PC-9 (cell line): Measurements from ENCODE around the gene PPP1R9B. TPM values are rescaled to one million over a fixed set of nuclear protein-coding genes. Genes with fewer than 3 reads are reported as not detected.
A peak's percentile ranks its signal among the peaks of the same experiment; 100 is the strongest.

ENCODE experiments used
- BruUV-seq: library from RNA; stranded (reverse); fragments of 400-500 nt; replicated peaks from 2 replicates; lab custom pipeline; 2021; lab: Mats Ljungman, UMichigan
- CTCF ChIA-PET: fragments of 300-600 bp; sonication (Branson Sonifier 250); formaldehyde crosslinking; loops from one replicate; lab custom pipeline; 2022; ENCODE audit warnings: antibody characterized with exemption; lab: Charles Lee
- POLR2A ChIA-PET: fragments of 300-600 bp; sonication (Branson Sonifier 250); formaldehyde crosslinking; loops from one replicate; lab custom pipeline; 2022; ENCODE audit warnings: antibody characterized with exemption; ENCODE audit not compliant: unreplicated experiment; lab: Charles Lee
- DNase-seq, 2 experiments: peaks; one replicate each; pipeline versions ENCODE4 v3.0.0 to v3.0.0-alpha.2; 2015 to 2022; ENCODE audit warnings: mixed read lengths in 1 of 2
- H2AFZ ChIP-seq: fragments of 200-600 bp; sonication (generic); 2 replicates; pipeline ENCODE4 v1.8.1; 2017; ENCODE audit warnings: antibody characterized with exemption
- H3F3A ChIP-seq: fragments of 200-600 bp; sonication (generic); 2 replicates; pipeline ENCODE4 v1.8.1; 2017; ENCODE audit warnings: antibody characterized with exemption, mild to moderate bottlenecking, low read depth; ENCODE audit not compliant: insufficient read depth
- H3K27ac ChIP-seq: fragments of 200-600 bp; sonication (generic); 2 replicates; pipeline ENCODE4 v1.6.1; 2016; ENCODE audit warnings: mixed run types
- H3K27me3 ChIP-seq: fragments of 200-600 bp; sonication (generic); 2 replicates; pipeline ENCODE4 v1.6.1; 2016; ENCODE audit warnings: low read depth, mixed run types; ENCODE audit not compliant: insufficient read depth
- H3K36me3 ChIP-seq: fragments of 200-600 bp; sonication (generic); 2 replicates; pipeline ENCODE4 v1.6.1; 2016; ENCODE audit warnings: low read depth, mixed run types
- H3K4me1 ChIP-seq: fragments of 200-600 bp; sonication (generic); replicated peaks from 2 replicates; pipeline ENCODE4 v1.6.1; 2016; ENCODE audit warnings: mixed run types; ENCODE audit not compliant: insufficient read depth
- H3K4me2 ChIP-seq: fragments of 200-600 bp; sonication (generic); 2 replicates; pipeline ENCODE4 v1.6.1; 2017; ENCODE audit warnings: mixed run types
- H3K4me3 ChIP-seq: fragments of 200-600 bp; sonication (generic); 2 replicates; pipeline ENCODE4 v1.6.1; 2016; ENCODE audit warnings: mixed run types
- H3K79me2 ChIP-seq: fragments of 200-600 bp; sonication (generic); 2 replicates; pipeline ENCODE4 v1.6.1; 2017; ENCODE audit warnings: low read depth, mixed run types
- H3K9me2 ChIP-seq: fragments of 200-600 bp; sonication (generic); 2 replicates; pipeline ENCODE4 v1.8.1; 2017; ENCODE audit warnings: mild to moderate bottlenecking; ENCODE audit not compliant: insufficient read depth
- H3K9me3 ChIP-seq: fragments of 200-600 bp; sonication (generic); 2 replicates; pipeline ENCODE4 v1.8.1; 2016; ENCODE audit warnings: low read depth; ENCODE audit not compliant: insufficient read depth
- H4K20me1 ChIP-seq: fragments of 200-600 bp; sonication (generic); 2 replicates; pipeline ENCODE4 v1.8.1; 2017; ENCODE audit not compliant: insufficient read depth
- CTCF ChIP-seq: fragments of 200-600 bp; sonication (generic); conservative IDR thresholded peaks from 2 replicates; pipeline ENCODE4 v1.6.1; 2017; ENCODE audit warnings: mixed run types, antibody characterized with exemption, mild to moderate bottlenecking, moderate library complexity
- EZH2 ChIP-seq: fragments of 200-600 bp; sonication (generic); IDR thresholded peaks from 2 replicates; pipeline ENCODE4 v1.8.0; 2017; ENCODE audit warnings: antibody characterized with exemption, low read depth
- intact Hi-C: fragments of 100-400 bp; cut with micrococcal nuclease; formaldehyde crosslinking; loops from one replicate; pipeline ENCODE4 v1.10.0; 2022; ENCODE audit not compliant: unreplicated experiment
- total RNA-seq: library from RNA; stranded (reverse); gene quantifications from 2 replicates; pipeline ENCODE4 v1.2.3, GENCODE V29; 2021

Gene PPP1R9B
- total RNA-seq, 1 experiment from 2014 or later: 35.8 TPM

- POLR2A ChIA-PET: interaction anchor here (0.8 kb wide), 1 partner anchor 325 kb away, joined by 4 read pairs; no protein-coding TSS in a partner anchor
Measured at GRCh38 chr17:50177983-50178834, 27.7 kb upstream of the PPP1R9B start.

GRCh38 chr17:50177476-50177875 lies 27.0 kb upstream of the PPP1R9B start:
- H3K4me1 ChIP-seq: peaks cover 18% of the 10 kb centered on the region
- ChIA-PET CTCF (interaction anchor here (0.7 to 1.6 kb wide), 3 partner anchors 8 to 97 kb away, joined by 4 to 11 read pairs (median 5); partner anchors contain the start of gene TMEM92), POLR2A (no interaction called here)
- no peak for DNase-seq
- peaks cover 31% of the 10 kb centered on the region for H3F3A ChIP-seq
- H3K36me3 ChIP-seq: no peaks in the 10 kb centered on the region
- intact Hi-C loops: no loop called here
- no TSS peak for BruUV-seq
- no peaks in the 10 kb centered on the region for H3K9me3 ChIP-seq
- peak overlapping the region; percentile 22; the same call in 1 of the 2 replicates for H3K27ac ChIP-seq
- no peak overlapping the region for H2AFZ ChIP-seq
- no peaks in the 10 kb centered on the region for H3K27me3 ChIP-seq
- H3K4me2 ChIP-seq: peak overlapping the region; percentile 70
- H3K79me2 ChIP-seq: no peaks in the 10 kb centered on the region
- TF ChIP-seq CTCF: no peak
- TF ChIP-seq EZH2: no peak
- no peak overlapping the region for H3K4me3 ChIP-seq
- no peaks in the 10 kb centered on the region for H4K20me1 ChIP-seq
- H3K9me2 ChIP-seq: no peaks in the 10 kb centered on the region

More at GRCh38 chr17:50177983-50178834, 27.7 kb upstream of the PPP1R9B start:
- intact Hi-C loops: loop anchor here (1.0 kb wide), 1 partner anchor 21 kb away; no protein-coding TSS in a partner anchor
- H3K4me3 ChIP-seq: peak overlapping the region; percentile 5; the same call in 1 of the 2 replicates
- CTCF ChIA-PET: interaction anchor here (0.6 to 1.6 kb wide), 8 partner anchors 9 to 541 kb away, joined by 3 to 11 read pairs (median 4); partner anchors contain the start of genes LUC7L3 and TMEM92
- DNase-seq: peak; percentile 92 to 93
- TF ChIP-seq EZH2: no peak
- TF ChIP-seq CTCF: peak; percentile 76
- H3K9me2 ChIP-seq: no peaks in the 10 kb centered on the region
- no peaks in the 10 kb centered on the region for H3K9me3 ChIP-seq
- H3K27ac ChIP-seq: peak overlapping the region; percentile 32
- H3K4me2 ChIP-seq: peak overlapping the region; percentile 70
- peaks cover 31% of the 10 kb centered on the region for H3F3A ChIP-seq
- H3K79me2 ChIP-seq: no peaks in the 10 kb centered on the region
- peaks cover 18% of the 10 kb centered on the region for H3K4me1 ChIP-seq
- H3K36me3 ChIP-seq: no peaks in the 10 kb centered on the region
- no peaks in the 10 kb centered on the region for H3K27me3 ChIP-seq
- no TSS peak for BruUV-seq
- no peaks in the 10 kb centered on the region for H4K20me1 ChIP-seq
- H2AFZ ChIP-seq: 0 out of 2 replicates have a peak overlapping the region, but pooled peaks have one; percentile 46

GRCh38 chr17:50176559-50177357 lies 26.3 kb upstream of the PPP1R9B start:
- Histone ChIP-seq H3K36me3 (no peaks in the 10 kb centered on the region), H3K27ac (no peak overlapping the region), H3K4me1 (peaks cover 19% of the 10 kb centered on the region), H3F3A (peaks cover 31% of the 10 kb centered on the region), H3K4me3 (no peak overlapping the region), H4K20me1 (no peaks in the 10 kb centered on the region), H3K79me2 (no peaks in the 10 kb centered on the region), H3K27me3 (no peaks in the 10 kb centered on the region), H3K4me2 (no peak overlapping the region), H3K9me3 (no peaks in the 10 kb centered on the region), H2AFZ (no peak overlapping the region), H3K9me2 (no peaks in the 10 kb centered on the region)
- POLR2A ChIA-PET: interaction anchor here (0.6 kb wide), 1 partner anchor 121 kb away, joined by 15 read pairs; no protein-coding TSS in a partner anchor
- no peak for DNase-seq
- TF ChIP-seq CTCF (no peak), EZH2 (no peak)
- CTCF ChIA-PET: interaction anchor here (0.6 to 1.6 kb wide), 3 partner anchors 7 to 145 kb away, joined by 3 to 11 read pairs (median 8); no protein-coding TSS in a partner anchor
- BruUV-seq: no TSS peak
- intact Hi-C loops: no loop called here
